K562 (cell line): ENCODE measurements around the gene AUNIP. TPM values are rescaled to one million over a fixed set of nuclear protein-coding genes. Genes with fewer than 3 reads are reported as not detected.

Source experiments
- ATAC-seq: fragments of 200-7000 bp; cut with Tn5 transposase; 3 replicates; pipeline ENCODE4 v1.9.1; 2020; ENCODE audit warnings: moderate library complexity
- BruUV-seq: library from RNA; stranded (reverse); fragments of 400-500 nt; replicated peaks from 2 replicates; lab custom pipeline; 2021; lab: Mats Ljungman, UMichigan
- CTCF ChIA-PET: fragments of 300-600 bp; formaldehyde crosslinking; extraction: SDS; loops from one replicate; lab custom pipeline; 2021; ENCODE audit warnings: low intra/inter-chr PET ratio; lab: Yijun Ruan, JAX
- POLR2A ChIA-PET: fragments of 300-600, 350-650 bp; sonication (Branson Sonifier 250); formaldehyde crosslinking; extraction: SDS; loops from one replicate; lab custom pipeline; 2021; ENCODE audit warnings: antibody characterized with exemption, inconsistent platforms; lab: Yijun Ruan, JAX
- DNase-seq, 4 experiments: peaks; one replicate each; pipeline versions ENCODE4 v3.0.0 to v3.0.0-alpha.2; 2011 to 2018; ENCODE audit warnings: low spot score in 3 of 4, mixed read lengths in 3 of 4; ENCODE audit errors: extremely low read depth in 1 of 4
- FAIRE-seq: peaks from 2 replicates; lab custom pipeline; 2011; peaks lifted over from hg19 to GRCh38; lab: Jason Lieb, UNC
- H2AFZ ChIP-seq: 2 replicates; pipeline ENCODE4 v1.6.0; 2011; ENCODE audit warnings: low read depth, low read length, control low read depth, inconsistent platforms
- H3K27ac ChIP-seq: fragments of 200-600 bp; 3 replicates; pipeline ENCODE4 v1.8.0; 2011; ENCODE audit warnings: low read depth, mild to moderate bottlenecking, control low read depth, inconsistent platforms, low read length, moderate library complexity, mixed read lengths; ENCODE audit errors: extremely low read depth
- H3K27me3 ChIP-seq, 2 experiments: fragments of 300-600 bp in 1 of 2; 2 replicates in 1 of 2; 3 replicates in 1 of 2; pipeline versions ENCODE4 v1.6.0 to v1.8.0; 2011; ENCODE audit warnings: inconsistent platforms in 2 of 2, low read length in 2 of 2, mild to moderate bottlenecking in 1 of 2, mixed read lengths in 1 of 2, moderate library complexity in 1 of 2; ENCODE audit not compliant: control insufficient read depth in 2 of 2, insufficient read depth in 2 of 2
- H3K36me3 ChIP-seq: fragments of 300-600 bp; 3 replicates; pipeline ENCODE4 v1.8.0; 2011; ENCODE audit warnings: mild to moderate bottlenecking, low read length, inconsistent platforms; ENCODE audit not compliant: control insufficient read depth, insufficient read depth
- H3K4me1 ChIP-seq, 2 experiments: fragments of 200-600 bp in 1 of 2; replicated peaks in 1 of 2; 2 replicates in 1 of 2; 3 replicates in 1 of 2; pipeline versions ENCODE4 v1.5.1 to v1.8.0; 2011; ENCODE audit warnings: inconsistent platforms in 2 of 2, low read length in 2 of 2, mild to moderate bottlenecking in 1 of 2, mixed read lengths in 1 of 2, moderate library complexity in 1 of 2; ENCODE audit not compliant: control insufficient read depth in 2 of 2, insufficient read depth in 2 of 2
- H3K4me2 ChIP-seq: 2 replicates; pipeline ENCODE4 v1.6.1; 2011; ENCODE audit warnings: low read length, control low read depth, inconsistent platforms, mixed read lengths; ENCODE audit not compliant: insufficient read depth
- H3K4me3 ChIP-seq: fragments of 200-600 bp; sonication (generic), shearing (Covaris generic); 2 replicates; pipeline ENCODE4 v1.5.1; 2016; ENCODE audit warnings: control low read depth, inconsistent platforms
- H3K79me2 ChIP-seq: fragments of 200-600 bp; 3 replicates; pipeline ENCODE4 v1.8.0; 2011; ENCODE audit warnings: low read length, inconsistent platforms; ENCODE audit not compliant: control insufficient read depth, insufficient read depth
- H3K9ac ChIP-seq, 2 experiments: 2 replicates each; pipeline versions ENCODE4 v1.6.0 to v1.6.1; 2011; ENCODE audit warnings: low read depth in 2 of 2, low read length in 2 of 2, control low read depth in 1 of 2, inconsistent platforms in 1 of 2, mild to moderate bottlenecking in 1 of 2, mixed read lengths in 1 of 2; ENCODE audit not compliant: insufficient read depth in 1 of 2
- H3K9me1 ChIP-seq: one replicate; pipeline ENCODE4 v1.6.0; 2011; ENCODE audit warnings: inconsistent platforms, mild to moderate bottlenecking, low read length, moderate library complexity; ENCODE audit not compliant: control insufficient read depth, insufficient read depth
- H3K9me3 ChIP-seq: replicated peaks from 2 replicates; pipeline ENCODE4 v1.5.1; 2011; ENCODE audit warnings: low read depth, low read length, inconsistent platforms; ENCODE audit not compliant: control insufficient read depth, insufficient read depth
- H4K20me1 ChIP-seq: replicated peaks from 2 replicates; pipeline ENCODE4 v1.6.1; 2011; ENCODE audit warnings: low read length, inconsistent platforms, mixed read lengths; ENCODE audit not compliant: control insufficient read depth, insufficient read depth
- ATF1 ChIP-seq, 2 experiments: fragments of 450-650 bp in 1 of 2; IDR thresholded peaks; 2 replicates each; pipeline ENCODE4 v1.6.1; 2016; ENCODE audit warnings: missing compliant biosample characterization in 1 of 2, missing genetic modification characterization in 1 of 2
- BRD9 ChIP-seq: fragments of 450-650 bp; IDR thresholded peaks from 2 replicates; pipeline ENCODE4 v1.6.1; 2018; ENCODE audit warnings: low read depth; ENCODE audit not compliant: partially characterized antibody
- CEBPB ChIP-seq: fragments of 450-650 bp; IDR thresholded peaks from 2 replicates; pipeline ENCODE4 v1.6.1; 2016; ENCODE audit warnings: missing genetic modification characterization, missing compliant biosample characterization
- CREB1 ChIP-seq, 2 experiments: sonication (generic) in 1 of 2; formaldehyde crosslinking in 1 of 2; IDR thresholded peaks; 2 replicates each; pipeline versions ENCODE4 v1.6.1 to v1.8.0; 2012 to 2022; ENCODE audit warnings: inconsistent platforms in 1 of 2, mild to moderate bottlenecking in 1 of 2, missing genetic modification reagents in 1 of 2, moderate library complexity in 1 of 2
- CTCF ChIP-seq, 3 experiments: IDR thresholded peaks in 2 of 3; conservative IDR thresholded peaks in 1 of 3; 2 replicates each; pipeline ENCODE4 v1.5.1; 2011 to 2012; ENCODE audit warnings: low read length in 3 of 3, mild to moderate bottlenecking in 3 of 3, control low read depth in 2 of 3, improper control_type of control experiment in 1 of 3, inconsistent platforms in 1 of 3, low read depth in 1 of 3, mixed read lengths in 1 of 3, moderate library complexity in 1 of 3; ENCODE audit not compliant: insufficient read depth in 2 of 3
- DIDO1 ChIP-seq: fragments of 450-650 bp; IDR thresholded peaks from 2 replicates; pipeline ENCODE4 v1.6.1; 2016; ENCODE audit warnings: low read depth, missing biosample characterization, missing genetic modification characterization
- FOS ChIP-seq: IDR thresholded peaks from 3 replicates; pipeline ENCODE4 v1.6.1; 2011; ENCODE audit not compliant: insufficient read length; ENCODE audit errors: extremely low read depth
- FOXA3 ChIP-seq, 2 experiments: fragments of 450-650 bp in 1 of 2; sonication (generic) in 1 of 2; formaldehyde crosslinking; IDR thresholded peaks in 1 of 2; conservative IDR thresholded peaks in 1 of 2; 2 replicates each; pipeline versions ENCODE4 v1.4.0 to v1.8.0; 2020 to 2022; ENCODE audit warnings: mild to moderate bottlenecking in 2 of 2, missing genetic modification reagents in 1 of 2
- HMGN3 ChIP-seq: IDR thresholded peaks from 2 replicates; pipeline ENCODE4 v1.6.1; 2011; ENCODE audit warnings: borderline replicate concordance, low read depth, mild to moderate bottlenecking, mixed read lengths, low read length; ENCODE audit not compliant: insufficient read length; ENCODE audit errors: extremely low read depth
- POLR2A ChIP-seq: fragments of 450-650 bp; conservative IDR thresholded peaks from 2 replicates; pipeline ENCODE4 v1.6.1; 2016
- POLR2G ChIP-seq: fragments of 200-400 bp; formaldehyde crosslinking; IDR thresholded peaks from 2 replicates; pipeline ENCODE4 v1.6.1; 2017; ENCODE audit warnings: low read depth, mild to moderate bottlenecking, antibody characterized with exemption, low read length, moderate library complexity
- SIN3B ChIP-seq: fragments of 450-650 bp; IDR thresholded peaks from 2 replicates; pipeline ENCODE4 v1.6.1; 2017; ENCODE audit warnings: low read depth, mild to moderate bottlenecking, moderate library complexity
- TCF7 ChIP-seq: sonication (generic); IDR thresholded peaks from 2 replicates; pipeline ENCODE4 v1.6.1; 2016; ENCODE audit warnings: antibody characterized with exemption, borderline replicate concordance
- ZNF174 ChIP-seq: fragments of 250-450 bp; sonication (Bioruptor Pico); IDR thresholded peaks from 2 replicates; pipeline ENCODE4 v1.4.0; 2020; ENCODE audit warnings: mild to moderate bottlenecking
- ZNF224 ChIP-seq: sonication (generic); formaldehyde crosslinking; IDR thresholded peaks from 2 replicates; pipeline ENCODE4 v1.8.0; 2022; ENCODE audit warnings: mild to moderate bottlenecking, missing genetic modification reagents
- ZNF277 ChIP-seq: fragments of 250-450 bp; sonication (Bioruptor Pico); IDR thresholded peaks from 2 replicates; pipeline ENCODE4 v1.8.0; 2022; ENCODE audit warnings: inconsistent platforms, mild to moderate bottlenecking, moderate library complexity, borderline replicate concordance
- ZNF431 ChIP-seq: sonication (generic); formaldehyde crosslinking; IDR thresholded peaks from 2 replicates; pipeline ENCODE4 v1.8.0; 2022; ENCODE audit warnings: mild to moderate bottlenecking, missing genetic modification reagents
- ZNF778 ChIP-seq: fragments of 450-650 bp; formaldehyde crosslinking; IDR thresholded peaks from 2 replicates; pipeline ENCODE4 v1.4.0; 2020; ENCODE audit warnings: mild to moderate bottlenecking, moderate library complexity
- WGBS: fragments of 100-300 bp; shearing (Covaris generic); methylation state at CpG from one replicate; pipeline ENCODE4 v1.1.6; 2016; ENCODE audit warnings: low coverage, mixed read lengths; ENCODE audit not compliant: insufficient coverage; ENCODE audit errors: missing lambda C conversion rate; 5-methylcytosine and 5-hydroxymethylcytosine counted together
- in situ Hi-C: fragments of 300-500 bp; cut with MboI; formaldehyde crosslinking; loops from 4 replicates; pipeline ENCODE4 v1.15.0; 2018; ENCODE audit warnings: inconsistent platforms, mixed read lengths
- intact Hi-C: fragments of 100-400 bp; cut with micrococcal nuclease; formaldehyde crosslinking; loops from 2 replicates; pipeline ENCODE4 v1.14.2; 2022
- polyA plus RNA-seq, 8 experiments: library from polyadenylated mRNA; depleted of rRNA in 4 of 8; stranded (reverse) in 5 of 8; unstranded in 3 of 8; fragments of >200 nt; fragmentation: Nextera tagmentation in 2 of 8; fragmentation: Illumina TruSeq in 1 of 8; extraction: Ambion mirVana in 2 of 8; extraction: Trizol in 1 of 8; gene quantifications; 2 replicates each; pipeline versions ENCODE4 v1.2.1 to v1.2.3, GENCODE V29; 2011 to 2014; ENCODE audit warnings: inconsistent platforms in 1 of 8, missing spikeins in 1 of 8
- total RNA-seq, 7 experiments: library from RNA; depleted of rRNA in 6 of 7; stranded (reverse); fragments of >200 nt in 6 of 7; fragmentation: Illumina TruSeq in 2 of 7; extraction: Trizol in 2 of 7; gene quantifications; 2 replicates each; pipeline versions ENCODE4 v1.2.1 to v1.2.3, GENCODE V29; 2011 to 2021; ENCODE audit warnings: low replicate concordance in 1 of 7
- TF ChIP-seq, protein P1 (sequence below): fragments of 450-650 bp; IDR thresholded peaks from 2 replicates; pipeline ENCODE4 v1.6.1; 2016; ENCODE audit warnings: antibody characterized with exemption

AUNIP gene
- total and polyA plus RNA-seq, 9 of the 15 experiments (the other 6 are each of a cell fraction or from before 2014, with no cell fraction given) = 12.1 to 53.8 (median 47.1) TPM

DNA sequence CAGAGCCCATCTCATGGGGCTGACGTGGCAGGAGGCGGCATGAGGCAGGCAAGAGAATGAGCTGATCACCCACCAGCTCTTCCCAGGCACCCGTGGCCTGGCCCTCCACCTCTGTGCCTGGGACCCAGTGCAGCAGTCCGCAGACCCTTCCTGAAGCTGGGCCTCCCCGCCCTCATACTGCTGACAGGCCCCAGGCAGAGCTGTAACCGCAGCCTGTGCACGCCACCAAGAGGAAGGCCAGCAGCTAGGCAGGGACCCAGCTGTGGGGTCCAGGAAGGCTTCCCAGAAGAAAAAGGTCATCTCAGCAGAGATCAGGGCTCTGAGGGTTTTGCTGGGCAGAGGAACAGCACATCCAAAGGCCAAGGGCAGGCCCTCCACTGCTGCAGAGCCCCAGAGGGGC, 49.3 kb downstream of the AUNIP start:
- 72% methylated on average over 7 of the region's 7 CpGs for WGBS
- intact Hi-C loops (loop anchor here (2.0 kb wide), 1 partner anchor 201 kb away; no protein-coding TSS in a partner anchor), in situ Hi-C loops (loop anchor here (10.0 kb wide), 1 partner anchor 405 kb away; no protein-coding TSS in a partner anchor)
- Histone ChIP-seq H2AFZ (no peak overlapping the region), H3K9me3 (no peaks in the 10 kb centered on the region), H3K4me1 (peaks cover 2 to 48% of the 10 kb centered on the region in 2 experiments; a peak in 3 of 5 replicates), H3K4me3 (no peak overlapping the region), H3K36me3 (no peaks in the 10 kb centered on the region), H4K20me1 (peaks cover 4% of the 10 kb centered on the region; the same call in 1 of the 2 replicates), H3K4me2 (no peak overlapping the region), H3K27me3 (no peaks in the 10 kb centered on the region), H3K9me1 (no peaks in the 10 kb centered on the region), H3K79me2 (no peaks in the 10 kb centered on the region), H3K9ac (peak overlapping the region in 1 of 2 experiments; percentile 14; a peak in 1 of 4 replicates), H3K27ac (no peak overlapping the region)
- ATAC-seq (peak; percentile 35), FAIRE-seq (no peak), DNase-seq (no peak)
- CTCF ChIA-PET = interaction anchor here (1.7 kb wide), 1 partner anchor 201 kb away, joined by 14 read pairs; no protein-coding TSS in a partner anchor
- POLR2A ChIA-PET = interaction anchor here (0.7 to 1.1 kb wide), 4 partner anchors 14 to 1609 kb away, joined by 3 to 4 read pairs (median 3); no protein-coding TSS in a partner anchor
- no TSS peak for BruUV-seq
- TF ChIP-seq FOS (no peak), ZNF778 (CRISPR knock-in tag) (no peak), ZNF224 (CRISPR knock-in tag) (no peak), ZNF431 (CRISPR knock-in tag) (no peak), CTCF (IDR thresholded peaks at IDR 0.05 in 2 of 3, conservative IDR thresholded peaks at IDR 0.05 in 1 of 3; ENCODE audit: insufficient read depth in 2 of 3, low read depth in 1 of 3, low read length in 3 of 3) (peak in 2 of 3 experiments; percentile 17 to 24; a peak in 2 of 6 replicates), ATF1 (CRISPR knock-in tag; IDR thresholded peaks at IDR 0.05) (no peak), ATF1 (tag; IDR thresholded peaks at IDR 0.05) (no peak), HMGN3 (peak; percentile 18), FOXA3 (CRISPR knock-in tag; conservative IDR thresholded peaks at IDR 0.05 in 1 of 2, IDR thresholded peaks at IDR 0.05 in 1 of 2) (no peak), ZNF277 (0 out of 2 replicates have a peak, but pooled peaks have one; percentile 29), BRD9 (no peak), CREB1 (IDR thresholded peaks at IDR 0.05) (no peak), CREB1 (CRISPR knock-in tag; IDR thresholded peaks at IDR 0.05) (no peak), POLR2A (no peak), DIDO1 (no peak), ZNF174 (CRISPR knock-in tag) (no peak), POLR2G (peak; percentile 36; the same call in 1 of the 2 replicates), TCF7 (no peak), CEBPB (tag) (no peak), SIN3B (no peak)
- TF ChIP-seq, protein P1, sequence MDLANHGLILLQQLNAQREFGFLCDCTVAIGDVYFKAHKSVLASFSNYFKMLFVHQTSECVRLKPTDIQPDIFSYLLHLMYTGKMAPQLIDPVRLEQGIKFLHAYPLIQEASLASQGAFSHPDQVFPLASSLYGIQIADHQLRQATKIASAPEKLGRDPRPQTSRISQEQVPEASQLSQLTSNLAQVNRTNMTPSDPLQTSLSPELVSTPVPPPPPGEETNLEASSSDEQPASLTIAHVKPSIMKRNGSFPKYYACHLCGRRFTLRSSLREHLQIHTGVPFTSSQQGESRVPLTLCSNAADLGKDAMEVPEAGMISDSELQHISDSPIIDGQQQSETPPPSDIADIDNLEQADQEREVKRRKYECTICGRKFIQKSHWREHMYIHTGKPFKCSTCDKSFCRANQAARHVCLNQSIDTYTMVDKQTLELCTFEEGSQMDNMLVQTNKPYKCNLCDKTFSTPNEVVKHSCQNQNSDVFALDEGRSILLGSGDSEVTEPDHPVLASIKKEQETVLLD = no peak
